Activated naive CD4-positive, alpha-beta T cell treated with anti-CD3 and anti-CD28 coated beads, Interleukin-2, amount 50 U/mL, for 16 hours (primary cell): ENCODE data around the gene RNF121.

ENCODE experiments used
- DNase-seq: peaks from one replicate; pipeline ENCODE4 v3.0.0-alpha.2; 2020

The RNF121 gene

DNA sequence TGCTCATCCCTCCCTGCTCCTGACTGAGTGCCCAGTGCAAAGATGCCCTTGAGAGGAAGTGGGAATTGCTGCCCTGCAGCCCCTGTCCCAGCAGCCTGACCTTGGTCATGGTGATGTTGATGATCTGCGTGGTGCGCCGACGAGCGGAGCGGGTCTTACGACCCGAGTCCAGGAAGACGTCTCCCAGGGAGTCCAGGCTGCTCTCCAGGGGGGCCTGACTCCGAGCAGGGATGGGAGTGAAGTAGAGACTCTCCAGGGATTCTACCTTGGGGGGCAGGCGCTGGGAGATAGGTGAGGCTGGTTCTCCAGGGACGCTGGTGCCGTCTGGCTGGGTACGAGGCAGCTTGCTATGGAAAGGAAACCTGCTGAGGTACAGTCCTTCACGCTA lies 78.2 kb downstream of the RNF121 start:
- no peak for DNase-seq

GRCh38 chr11:72007587-72007986 lies 78.7 kb downstream of the RNF121 start:
- DNase-seq, result no peak

- DNase-seq, result no peak
Observed at GRCh38 chr11:72008728-72009127, 79.9 kb downstream of the RNF121 start.

DNA sequence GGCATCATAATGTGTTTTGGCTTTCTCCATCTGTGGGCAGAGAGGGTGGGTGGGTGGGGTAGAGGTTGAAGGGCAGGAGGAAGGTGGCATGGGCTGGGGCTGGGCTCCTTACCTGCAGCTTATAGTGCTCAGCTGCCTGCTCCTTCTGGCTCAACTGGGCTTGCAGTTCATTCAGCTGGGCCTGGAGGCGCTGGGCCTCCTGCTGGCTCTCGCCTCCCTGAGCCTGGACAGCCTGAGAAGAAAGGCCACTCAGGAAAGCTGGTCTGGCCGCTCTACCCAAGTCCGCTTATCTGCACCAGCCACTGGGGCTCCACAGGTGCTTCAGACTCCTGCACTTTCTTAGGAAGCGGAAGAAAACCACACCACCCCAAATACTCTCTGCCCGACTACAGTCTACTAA lies 80.3 kb downstream of the RNF121 start:
- no peak for DNase-seq

GRCh38 chr11:72010529-72011233 lies 81.8 kb downstream of the RNF121 start:
- no peak for DNase-seq

DNA sequence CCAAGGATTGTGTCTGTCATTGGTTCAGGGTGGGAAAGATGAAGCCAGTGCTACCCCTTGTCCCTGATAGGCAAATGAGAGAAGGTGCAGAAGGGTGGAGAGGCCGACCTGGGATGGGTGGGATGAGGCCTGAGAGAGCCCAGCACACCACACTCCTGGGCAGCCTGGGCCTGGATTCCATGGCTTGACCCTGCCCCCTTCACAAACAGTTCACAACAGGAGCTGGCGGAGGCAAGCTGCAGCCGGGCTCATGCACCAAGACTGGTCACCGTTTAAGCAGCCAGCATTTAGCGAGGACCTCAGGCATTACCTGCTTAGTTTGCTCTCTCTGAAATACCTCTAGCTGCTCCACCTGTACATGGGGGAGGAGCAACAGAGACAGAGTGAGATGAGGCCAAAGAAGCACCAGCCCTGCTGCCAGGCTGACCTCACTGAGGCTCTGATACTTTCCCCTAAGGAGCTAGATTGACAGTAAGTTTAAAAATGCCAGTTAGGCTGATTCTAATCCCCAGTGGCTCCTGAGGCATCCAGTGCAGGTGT lies 83.3 kb downstream of the RNF121 start:
- no peak for DNase-seq

- no peak for DNase-seq
Observed at GRCh38 chr11:72012897-72013721, 84.3 kb downstream of the RNF121 start.

DNA sequence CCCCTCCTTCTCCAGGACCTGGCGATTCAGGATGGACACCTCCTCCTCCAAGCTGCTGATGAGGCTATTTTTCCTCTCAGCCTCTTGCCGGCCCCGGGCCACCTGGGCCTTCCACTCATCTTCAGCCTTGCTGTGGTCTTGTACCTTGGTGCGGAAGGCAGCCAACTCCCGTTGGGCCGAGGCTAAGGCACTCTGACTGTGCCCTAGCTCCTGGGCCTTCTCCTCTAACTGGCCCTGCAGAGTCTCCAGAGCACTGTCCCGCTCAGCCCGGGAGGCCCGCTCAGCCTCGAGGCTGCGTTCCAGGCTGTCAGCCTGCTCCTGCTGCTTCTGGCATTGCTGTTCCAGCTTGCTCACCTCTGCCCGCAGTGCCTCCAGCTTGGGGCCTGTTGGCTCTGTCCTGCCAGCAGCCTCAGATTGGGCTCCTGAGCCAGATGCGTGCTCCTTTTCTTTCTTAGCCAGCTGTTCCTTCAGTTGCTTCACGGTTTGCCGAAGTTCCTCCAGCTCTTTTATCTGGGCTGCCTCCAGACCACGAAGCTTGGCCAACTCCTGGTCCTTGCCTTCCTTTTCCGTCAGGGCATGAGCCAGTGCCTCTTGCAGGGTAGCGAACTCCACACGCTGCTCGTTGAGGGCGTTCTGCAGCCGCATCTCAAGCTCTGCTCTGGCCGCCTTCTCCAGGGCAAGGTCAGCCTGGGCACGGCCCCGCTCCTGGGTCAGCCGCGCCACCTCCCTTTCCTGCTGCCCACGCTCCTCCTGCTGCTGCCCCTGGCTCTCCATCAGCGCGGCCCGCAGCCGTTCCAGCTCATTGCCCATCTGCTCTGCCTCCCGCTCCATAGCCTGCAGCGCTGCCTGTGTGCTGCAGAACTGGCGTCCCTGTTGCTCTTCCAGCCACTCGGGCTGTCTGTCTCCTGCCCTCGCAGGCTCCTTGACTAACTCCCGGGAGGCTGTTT lies 85.2 kb downstream of the RNF121 start:
- DNase-seq, result no peak

DNA sequence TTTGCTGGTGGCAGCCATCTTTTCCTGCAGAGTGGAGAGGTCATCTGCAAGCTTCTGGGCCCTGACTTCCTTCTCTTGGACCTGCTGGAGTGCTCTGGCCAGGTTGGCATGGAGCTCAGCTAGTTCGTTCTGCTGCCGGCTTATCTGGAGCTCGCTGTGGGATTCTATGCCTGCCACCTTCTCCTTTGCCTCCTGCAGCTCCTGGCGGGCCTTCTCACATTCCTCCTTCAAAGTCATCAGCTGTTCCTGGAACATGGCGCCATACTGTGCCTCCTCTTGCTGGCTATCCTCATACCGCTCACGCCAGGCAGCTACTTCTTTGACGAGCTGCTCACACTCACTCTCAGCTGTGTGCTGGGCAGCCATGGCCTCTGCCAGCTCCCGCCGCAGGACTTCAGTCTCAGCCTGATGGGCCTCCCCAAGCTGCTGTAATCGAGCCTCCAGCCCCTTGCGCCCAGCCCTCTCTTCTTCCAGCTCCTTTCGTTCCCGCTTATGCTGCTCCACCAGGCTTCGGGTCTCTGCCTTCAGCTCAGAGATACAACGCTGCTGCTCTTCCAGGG lies 86.0 kb downstream of the RNF121 start:
- no peak for DNase-seq

GRCh38 chr11:72015511-72016061 lies 86.7 kb downstream of the RNF121 start:
- no peak for DNase-seq

GRCh38 chr11:72018171-72018570 lies 89.3 kb downstream of the RNF121 start:
- DNase-seq, result no peak

GRCh38 chr11:72023335-72023734 lies 94.5 kb downstream of the RNF121 start:
- no peak for DNase-seq

DNA sequence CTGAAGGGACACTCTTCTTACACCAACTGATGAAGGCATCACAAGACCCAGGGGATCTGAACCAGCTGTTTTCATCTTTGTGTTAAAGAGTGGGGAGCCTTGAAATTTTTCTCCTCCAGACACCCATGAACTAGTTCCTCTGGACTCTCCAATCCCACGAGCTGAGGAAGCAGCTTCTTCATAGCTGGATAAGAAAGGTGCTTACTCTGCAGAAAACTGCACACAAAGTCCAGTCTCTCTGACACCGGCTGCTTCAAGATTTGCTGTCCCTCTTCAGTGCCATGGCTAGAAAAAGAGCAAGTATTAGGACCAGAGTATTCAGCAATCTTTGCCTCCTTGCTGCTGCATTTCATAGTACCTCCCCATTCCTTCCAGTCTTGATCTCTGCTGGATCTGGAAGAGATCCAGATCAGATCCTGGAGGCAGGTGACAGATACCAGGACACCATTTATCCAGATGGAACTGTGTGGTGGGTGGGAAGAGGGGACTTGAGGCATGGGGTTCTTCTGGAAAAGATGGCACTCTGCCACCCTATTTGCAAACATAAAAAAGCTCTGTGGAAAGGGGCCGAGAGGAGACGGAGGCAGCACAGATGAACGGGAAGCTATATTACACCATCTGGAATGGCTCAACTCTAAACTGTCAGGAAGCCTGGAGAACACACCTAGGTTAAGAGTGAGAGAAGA lies 95.4 kb downstream of the RNF121 start:
- DNase-seq, result no peak

DNA sequence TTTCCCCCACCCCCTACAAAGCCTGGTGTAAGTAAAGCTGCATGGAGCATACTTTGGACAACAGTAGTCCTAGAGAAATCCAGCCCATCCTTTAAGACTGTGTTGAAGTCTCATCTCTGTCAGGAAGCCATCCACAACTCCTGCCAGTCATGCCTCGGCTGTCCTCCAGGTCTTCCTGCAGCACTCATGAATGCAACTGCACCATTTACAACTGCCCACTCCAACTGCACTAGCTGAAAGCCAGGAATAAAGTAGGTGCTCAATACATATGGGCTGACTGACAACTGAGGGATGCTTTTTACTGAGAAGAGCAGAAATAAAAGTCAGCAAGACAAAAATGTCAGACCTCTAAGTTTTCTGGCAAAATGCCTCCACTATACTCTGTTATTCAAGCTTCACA lies 97.2 kb downstream of the RNF121 start:
- no peak for DNase-seq

- no peak for DNase-seq
Observed at GRCh38 chr11:72030472-72031045, 101.7 kb downstream of the RNF121 start.

DNA sequence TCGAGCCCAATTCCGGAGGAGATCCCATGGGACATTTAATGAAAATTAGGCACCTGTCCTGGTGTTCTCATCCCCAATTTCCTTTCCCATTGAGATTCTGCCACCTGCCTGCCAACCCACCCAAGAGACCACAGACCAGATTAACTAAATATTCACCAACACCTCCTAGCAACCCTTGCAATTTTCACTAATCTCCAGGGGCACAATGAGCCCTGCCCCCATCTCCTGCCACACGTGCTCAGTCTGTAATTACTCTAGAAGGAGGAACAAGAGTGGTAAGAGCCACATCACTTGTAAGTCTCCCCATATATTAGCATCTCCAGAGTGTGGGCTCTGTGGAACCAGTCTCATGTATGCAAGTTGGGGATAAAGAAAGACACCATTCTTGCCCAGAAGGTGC lies 107.8 kb downstream of the RNF121 start:
- no peak for DNase-seq

DNA sequence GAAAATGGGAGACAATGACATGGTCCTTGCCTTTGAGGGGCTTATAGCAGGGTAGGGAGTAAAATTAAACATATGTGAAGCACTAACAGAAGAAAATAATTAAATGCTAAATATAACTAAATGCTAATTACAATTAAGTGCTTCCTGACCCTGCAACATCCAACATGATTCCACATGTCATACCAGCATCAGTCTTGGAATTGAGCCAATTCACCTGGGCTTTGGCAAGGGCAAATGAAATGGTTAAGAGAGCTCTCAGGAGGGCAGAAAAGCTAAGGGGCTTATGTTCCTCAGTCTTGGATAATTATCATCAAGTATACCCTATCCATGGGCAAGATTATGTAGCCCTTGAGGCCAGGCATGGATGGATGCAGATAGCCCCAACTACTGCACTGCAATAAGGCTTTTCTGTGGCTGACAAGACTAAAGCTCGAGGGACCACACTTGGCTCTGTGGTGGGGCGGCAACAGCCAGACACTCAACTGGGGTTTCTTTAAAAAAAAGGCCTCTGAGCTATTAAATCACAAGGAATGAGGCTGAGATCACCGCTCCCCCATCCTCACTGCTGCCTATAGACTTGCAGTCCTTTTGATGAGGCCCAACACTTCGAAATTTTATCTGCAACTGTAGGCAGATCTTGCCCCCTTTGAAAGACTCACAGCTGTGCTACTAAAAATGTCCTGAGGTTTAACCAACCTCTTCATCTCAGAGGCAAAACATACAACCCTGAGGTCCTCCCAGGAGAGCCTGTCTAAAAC lies 108.9 kb downstream of the RNF121 start:
- DNase-seq, result no peak

GRCh38 chr11:72038491-72038890 lies 109.6 kb downstream of the RNF121 start:
- no peak for DNase-seq

DNA sequence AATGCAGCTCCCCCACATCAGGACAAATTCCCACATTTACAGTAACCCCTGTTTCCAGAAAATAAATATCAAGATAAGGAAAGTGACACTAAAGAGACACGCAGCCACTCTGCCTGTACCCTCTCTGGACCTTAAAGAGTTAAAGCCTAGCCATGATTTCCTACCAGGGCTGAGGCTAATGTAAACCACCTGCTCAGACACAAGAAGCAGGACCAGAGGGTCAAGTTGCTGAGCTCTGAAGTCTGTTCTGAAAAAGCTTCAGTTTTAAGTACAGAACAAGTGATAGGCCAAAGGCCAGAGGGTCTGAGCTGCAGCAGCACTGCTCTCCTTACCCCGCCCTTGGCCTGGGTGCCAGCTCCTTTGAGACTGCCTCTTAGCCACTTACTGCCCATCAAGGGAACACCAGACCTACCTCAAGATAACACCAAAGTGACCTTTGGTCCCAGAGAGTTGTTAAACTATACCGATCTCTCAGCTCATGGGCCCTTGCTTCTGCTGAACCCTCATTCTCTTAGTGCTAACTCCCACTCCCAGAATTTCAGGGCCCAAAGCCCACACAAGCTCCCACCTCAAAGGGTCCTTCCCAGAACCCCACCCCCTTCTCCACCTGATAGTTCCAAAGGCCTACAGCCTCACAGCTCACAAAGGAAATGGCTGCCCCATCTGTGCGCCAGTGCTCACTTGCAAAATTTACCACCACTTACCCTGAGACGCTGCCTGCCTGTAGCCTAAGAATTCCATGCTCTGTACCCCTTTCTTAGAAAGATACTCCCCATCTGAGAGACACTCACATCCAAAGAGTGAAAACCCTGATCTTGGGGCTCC lies 110.4 kb downstream of the RNF121 start:
- DNase-seq, result no peak
